ENCODE measurements around the gene OPCML. TPM values are rescaled to one million over a fixed set of nuclear protein-coding genes. Genes with fewer than 3 reads are reported as not detected.

Gene OPCML
- total RNA-seq, 1 experiment from 2014 or later = 0.13 TPM

DNA sequence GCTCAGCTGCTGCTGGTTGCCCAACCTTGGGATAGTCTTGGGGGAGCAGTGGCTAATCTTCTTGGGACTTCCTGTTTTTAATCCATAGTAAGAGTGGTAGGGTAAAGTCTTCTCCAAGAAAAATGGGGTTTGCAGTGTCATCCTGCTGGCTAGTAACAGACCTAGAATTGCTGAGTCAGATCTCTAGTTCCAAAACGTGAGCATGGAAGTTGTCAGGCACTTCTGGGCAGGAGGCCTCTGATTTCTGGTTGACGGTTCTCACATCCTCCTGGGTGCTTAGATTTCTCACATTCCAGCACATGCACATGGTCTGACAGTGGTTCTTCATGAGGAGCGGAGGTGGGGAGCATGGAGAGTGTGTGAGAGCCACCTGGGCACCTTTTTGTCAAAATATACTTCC lies 410.0 kb downstream of the OPCML start:
- Histone ChIP-seq H3K27ac (ENCODE audit: low read depth, low read length, poor library complexity, severe bottlenecking) (no peak overlapping the region), H3K36me3 (ENCODE audit: insufficient read depth, low read length, poor library complexity, severe bottlenecking) (no peaks in the 10 kb centered on the region), H3K27me3 (replicated peaks; ENCODE audit: insufficient read depth, low read depth, low read length, poor library complexity) (peaks cover 12% of the 10 kb centered on the region), H3K4me3 (ENCODE audit: low read depth, low read length, poor library complexity, severe bottlenecking) (no peak overlapping the region), H3K9me3 (ENCODE audit: low read depth, low read length, poor library complexity, severe bottlenecking) (no peaks in the 10 kb centered on the region), H3K4me1 (ENCODE audit: insufficient read depth, low read length, poor library complexity, severe bottlenecking) (no peaks in the 10 kb centered on the region)
- no TSS peak for BruUV-seq (replicated peaks)
- intact Hi-C loops (cut with micrococcal nuclease; ENCODE audit: unreplicated experiment) = no loop called here
- DNase-seq (ENCODE audit: low spot score) = no peak
- CTCF ChIA-PET = no interaction called here
- POLR2A ChIA-PET (ENCODE audit: low non-redundant PET) = no interaction called here
- no peak for TF ChIP-seq EZH2 (IDR thresholded peaks at IDR 0.05; ENCODE audit: borderline replicate concordance, low read depth, low read length, poor library complexity, severe bottlenecking)
- TF ChIP-seq, protein P1, sequence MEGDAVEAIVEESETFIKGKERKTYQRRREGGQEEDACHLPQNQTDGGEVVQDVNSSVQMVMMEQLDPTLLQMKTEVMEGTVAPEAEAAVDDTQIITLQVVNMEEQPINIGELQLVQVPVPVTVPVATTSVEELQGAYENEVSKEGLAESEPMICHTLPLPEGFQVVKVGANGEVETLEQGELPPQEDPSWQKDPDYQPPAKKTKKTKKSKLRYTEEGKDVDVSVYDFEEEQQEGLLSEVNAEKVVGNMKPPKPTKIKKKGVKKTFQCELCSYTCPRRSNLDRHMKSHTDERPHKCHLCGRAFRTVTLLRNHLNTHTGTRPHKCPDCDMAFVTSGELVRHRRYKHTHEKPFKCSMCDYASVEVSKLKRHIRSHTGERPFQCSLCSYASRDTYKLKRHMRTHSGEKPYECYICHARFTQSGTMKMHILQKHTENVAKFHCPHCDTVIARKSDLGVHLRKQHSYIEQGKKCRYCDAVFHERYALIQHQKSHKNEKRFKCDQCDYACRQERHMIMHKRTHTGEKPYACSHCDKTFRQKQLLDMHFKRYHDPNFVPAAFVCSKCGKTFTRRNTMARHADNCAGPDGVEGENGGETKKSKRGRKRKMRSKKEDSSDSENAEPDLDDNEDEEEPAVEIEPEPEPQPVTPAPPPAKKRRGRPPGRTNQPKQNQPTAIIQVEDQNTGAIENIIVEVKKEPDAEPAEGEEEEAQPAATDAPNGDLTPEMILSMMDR (conservative IDR thresholded peaks at IDR 0.05; ENCODE audit: low read depth, low read length) = no peak

DNA sequence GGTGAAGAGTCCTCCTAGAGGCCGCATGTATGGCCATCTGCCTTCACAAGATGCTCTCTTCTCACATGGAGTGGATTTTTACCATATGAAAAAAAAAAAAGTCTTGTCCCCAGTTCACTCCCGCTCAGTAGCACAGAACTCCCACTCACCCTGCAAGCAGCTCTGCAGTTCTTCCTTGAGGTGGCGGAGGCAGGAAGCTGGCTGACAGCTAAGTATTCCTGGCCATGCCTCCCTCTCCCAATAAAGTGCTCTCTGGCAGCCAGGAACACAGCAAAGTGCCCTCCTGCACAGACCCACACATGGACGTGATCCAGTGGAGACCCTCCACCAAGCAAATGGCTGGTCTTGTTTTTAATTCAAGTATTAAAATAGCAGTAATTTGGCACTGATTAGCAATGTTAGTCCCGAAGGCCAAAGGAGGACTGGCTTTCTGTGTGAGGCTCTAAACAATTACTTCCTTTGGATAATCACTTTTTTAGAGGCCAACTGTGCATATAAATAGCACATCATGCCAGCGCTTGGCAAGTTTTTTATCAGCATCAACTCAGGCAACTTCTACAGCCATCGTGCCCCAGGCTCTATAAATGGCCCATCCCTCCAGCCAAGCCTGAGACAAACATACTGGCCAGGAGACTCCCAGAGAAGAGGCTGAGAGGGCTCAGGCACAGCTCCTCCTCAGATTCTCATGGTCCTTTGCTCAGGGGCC lies 413.6 kb downstream of the OPCML start:
- Histone ChIP-seq H3K27ac (ENCODE audit: low read depth, low read length, poor library complexity, severe bottlenecking) (no peak overlapping the region), H3K9me3 (ENCODE audit: low read depth, low read length, poor library complexity, severe bottlenecking) (no peaks in the 10 kb centered on the region), H3K4me3 (ENCODE audit: low read depth, low read length, poor library complexity, severe bottlenecking) (no peak overlapping the region), H3K4me1 (ENCODE audit: insufficient read depth, low read length, poor library complexity, severe bottlenecking) (no peaks in the 10 kb centered on the region), H3K36me3 (ENCODE audit: insufficient read depth, low read length, poor library complexity, severe bottlenecking) (no peaks in the 10 kb centered on the region), H3K27me3 (replicated peaks; ENCODE audit: insufficient read depth, low read depth, low read length, poor library complexity) (peaks cover 8% of the 10 kb centered on the region)
- ChIA-PET CTCF (no interaction called here), POLR2A (ENCODE audit: low non-redundant PET) (interaction anchor here (0.5 kb wide), 1 partner anchor 16 kb away, joined by 3 read pairs; no protein-coding TSS in a partner anchor)
- no peak for TF ChIP-seq EZH2 (IDR thresholded peaks at IDR 0.05; ENCODE audit: borderline replicate concordance, low read depth, low read length, poor library complexity, severe bottlenecking)
- TF ChIP-seq, protein P1 (conservative IDR thresholded peaks at IDR 0.05; ENCODE audit: low read depth, low read length) = no peak
- intact Hi-C loops (cut with micrococcal nuclease; ENCODE audit: unreplicated experiment) = no loop called here
- BruUV-seq (replicated peaks) = no TSS peak
- DNase-seq (ENCODE audit: low spot score) = no peak

DNA sequence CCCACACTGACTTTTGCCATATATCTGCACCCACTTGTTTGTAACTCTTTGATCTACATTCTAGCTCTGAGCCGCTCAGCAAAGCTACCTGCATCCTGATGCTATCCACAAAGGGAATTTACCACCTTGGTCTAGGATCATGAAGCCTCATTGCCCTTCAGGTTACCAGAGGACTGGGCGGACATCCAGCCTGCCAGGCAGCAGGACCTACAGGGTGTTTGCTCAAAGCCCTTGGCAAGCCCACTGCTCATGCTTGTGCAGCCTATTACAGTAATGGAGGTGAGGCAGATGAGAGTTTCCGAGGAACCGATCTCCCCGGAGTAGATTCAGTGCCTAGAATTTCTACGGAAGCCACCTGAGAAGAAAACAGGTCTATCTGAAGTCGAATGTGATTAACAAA lies 417.2 kb downstream of the OPCML start:
- H3K27ac ChIP-seq (ENCODE audit: low read depth, low read length, poor library complexity, severe bottlenecking) = no peak overlapping the region
- no peak overlapping the region for H3K4me3 ChIP-seq (ENCODE audit: low read depth, low read length, poor library complexity, severe bottlenecking)
- H3K9me3 ChIP-seq (ENCODE audit: low read depth, low read length, poor library complexity, severe bottlenecking) = peaks cover 11% of the 10 kb centered on the region
- no TSS peak for BruUV-seq (replicated peaks)
- intact Hi-C loops (cut with micrococcal nuclease; ENCODE audit: unreplicated experiment) = no loop called here
- TF ChIP-seq EZH2 (IDR thresholded peaks at IDR 0.05; ENCODE audit: borderline replicate concordance, low read depth, low read length, poor library complexity, severe bottlenecking) = no peak
- TF ChIP-seq, protein P1 (conservative IDR thresholded peaks at IDR 0.05; ENCODE audit: low read depth, low read length) = no peak
- H3K36me3 ChIP-seq (ENCODE audit: insufficient read depth, low read length, poor library complexity, severe bottlenecking) = no peaks in the 10 kb centered on the region
- no peaks in the 10 kb centered on the region for H3K4me1 ChIP-seq (ENCODE audit: insufficient read depth, low read length, poor library complexity, severe bottlenecking)
- CTCF ChIA-PET = no interaction called here
- DNase-seq (ENCODE audit: low spot score) = no peak
- POLR2A ChIA-PET (ENCODE audit: low non-redundant PET) = no interaction called here
- peaks cover 8% of the 10 kb centered on the region for H3K27me3 ChIP-seq (replicated peaks; ENCODE audit: insufficient read depth, low read depth, low read length, poor library complexity)

Measured in A673 (cell line).